Heart right ventricle (tissue), 16 donors: ENCODE data around the gene SLC14A1. TPM values are rescaled to one million over a fixed set of nuclear protein-coding genes. Genes with fewer than 3 reads are reported as not detected.

Experiments used
- ATAC-seq, 8 donors: fragments of 200-7000 bp; cut with Tn5 transposase; one replicate each; pipeline ENCODE4 v1.9.1; 2020; ENCODE audit warnings: mild to moderate bottlenecking in 8 of 8, moderate library complexity in 8 of 8, moderate number of reproducible peaks in 1 of 8
- DNase-seq, 2 donors: peaks; one replicate each; pipeline ENCODE4 v3.0.0-alpha.2; 2020
- H3K27ac ChIP-seq, 10 donors: fragments of 200-600 bp; sonication (generic) in 2 of 10; one replicate each; pipeline versions ENCODE4 v1.5.0 to v1.8.0; 2020 to 2022; ENCODE audit warnings: mild to moderate bottlenecking in 3 of 10
- H3K27me3 ChIP-seq, 7 donors: fragments of 200-600 bp; one replicate each; pipeline ENCODE4 v1.8.0; 2021 to 2022; ENCODE audit warnings: mild to moderate bottlenecking in 2 of 7
- H3K36me3 ChIP-seq, 9 donors: fragments of 200-600 bp; sonication (generic) in 1 of 9; one replicate each; pipeline versions ENCODE4 v1.5.0 to v1.8.0; 2020 to 2022; ENCODE audit warnings: mild to moderate bottlenecking in 2 of 9
- H3K4me1 ChIP-seq, 9 donors: fragments of 200-600 bp; sonication (generic) in 1 of 9; one replicate each; pipeline versions ENCODE4 v1.5.0 to v1.8.0; 2020 to 2022; ENCODE audit warnings: mild to moderate bottlenecking in 4 of 9
- H3K4me3 ChIP-seq, 10 donors: fragments of 200-600 bp; sonication (generic) in 2 of 10; one replicate each; pipeline versions ENCODE4 v1.5.0 to v1.8.0; 2020 to 2022; ENCODE audit warnings: mild to moderate bottlenecking in 7 of 10, moderate library complexity in 2 of 10
- H3K9me3 ChIP-seq, 11 donors: fragments of 200-600 bp in 10 of 11; sonication (generic) in 2 of 11; one replicate each; pipeline versions ENCODE4 v1.5.0 to v1.8.0; 2013 to 2022; ENCODE audit warnings: mild to moderate bottlenecking in 2 of 11, control low read depth in 1 of 11, moderate library complexity in 1 of 11
- WGBS, 2 donors: extraction: QIAGEN DNeasy Blood & Tissue Kit; methylation state at CpG; one replicate each; pipeline ENCODE4 v1.1.7; 2013; ENCODE audit warnings: inconsistent platforms in 1 of 2; 5-methylcytosine and 5-hydroxymethylcytosine counted together
- intact Hi-C, 10 donors: fragments of 100-400 bp; cut with DNase I; formaldehyde crosslinking; loops; one replicate each; pipeline versions ENCODE4 v1.11.1 to v1.14.2; 2022
- polyA plus RNA-seq, 2 donors: library from polyadenylated mRNA; stranded (reverse); fragments of 200-250 nt; gene quantifications; one replicate each; pipeline ENCODE4 v1.2.3, GENCODE V29; 2013
- total RNA-seq, 10 donors: library from RNA; stranded (reverse); fragmentation: NEBNext Ultra II Directional in 3 of 10; extraction: Animal tissue kit (Norgen Biotek cat#: 25700) in 3 of 10; gene quantifications; one replicate each; pipeline versions ENCODE4 v1.2.1 to v1.2.4, GENCODE V29; 2021 to 2023
- TF ChIP-seq, protein P1 (sequence below), 9 donors: fragments of 200-600 bp; sonication (generic) in 2 of 9; IDR thresholded peaks; one replicate each; pipeline versions ENCODE4 v1.5.0 to v1.8.0; 2021 to 2022; ENCODE audit warnings: antibody characterized with exemption in 9 of 9, mild to moderate bottlenecking in 5 of 9, moderate library complexity in 1 of 9
- donor health status: Arrhythmogenic right ventricular cardiomyopathy.
- donor health status: ischemic (EF 13 %, LVEDD 7.1; RV severe dilation, severe dysfunction).
- donor health status: healthy with polysubstance abuse.
- donor health status: DM: no; HTN: yes; CAD: no.
- donor health status: DM: no; HTN: no; CAD: no.
- donor health status: ischemic (EF 25% LVEDD 6.9; RV normal size, moderate dysfunction).
- donor health status: ischemic (EF 25% LVEDD 5.7; RV mildly dilated, moderate dysfunction).
- donor health status: healthy.
- donor health status: DM: yes; HTN: yes; CAD: no.
- donor health status: Ischemic cardiomyopathy.
- donor health status: ischemic (EF 35%, LVEDD 5.7; RV mildly dilated, moderate dysfunction).
- donor health status: nonischemic (EF 11% LVEDD 7.7; RV severe dilation, severe dysfunction).
- donor health status: DM: yes; HTN: yes; CAD: no.
- donor health status: PGD.
- donor health status: ischemic (EF 29% LVEDD 5.4; RV normal size, mild dysfunction).
- donor health status: nonischemic (EF 23%, LVEDD 6.1; RV moderate dilation, normal function).

Gene SLC14A1
- total and polyA plus RNA-seq, 12 donors = 5.6 to 29.7 (median 12.7) TPM

DNA sequence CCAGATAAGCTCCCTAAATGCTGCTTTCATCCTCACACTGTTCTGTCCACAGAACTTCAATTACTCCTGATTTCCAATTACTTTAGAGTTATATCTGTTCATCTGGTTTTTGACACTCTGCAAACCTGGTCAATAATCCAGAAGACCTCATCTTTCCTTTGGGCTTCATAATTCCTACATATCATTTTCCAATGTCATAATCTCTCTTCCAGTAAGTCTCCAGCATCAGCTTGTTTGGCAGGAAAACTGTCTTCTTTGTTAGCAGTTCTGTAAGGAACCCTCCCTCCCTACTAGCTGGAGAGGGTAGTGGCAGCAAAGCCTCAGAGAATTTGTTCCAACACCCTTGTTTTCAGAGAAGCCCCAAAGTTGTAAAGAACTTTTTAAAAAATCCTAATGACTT lies 11.9 kb upstream of the SLC14A1 start:
- Histone ChIP-seq H3K4me1 (no peaks in the 10 kb centered on the region), H3K27ac (no peak overlapping the region), H3K9me3 (peaks cover 0 to 21% (median 11%) of the 10 kb centered on the region in 11 donors), H3K4me3 (no peak overlapping the region), H3K36me3 (no peaks in the 10 kb centered on the region), H3K27me3 (no peaks in the 10 kb centered on the region)
- intact Hi-C loops = loop anchor here in 1 of 10 donors (10.0 kb wide), 1 partner anchor 143 kb away; no protein-coding TSS in a partner anchor
- DNase-seq (no peak), ATAC-seq (no peak)
- TF ChIP-seq, protein P1, sequence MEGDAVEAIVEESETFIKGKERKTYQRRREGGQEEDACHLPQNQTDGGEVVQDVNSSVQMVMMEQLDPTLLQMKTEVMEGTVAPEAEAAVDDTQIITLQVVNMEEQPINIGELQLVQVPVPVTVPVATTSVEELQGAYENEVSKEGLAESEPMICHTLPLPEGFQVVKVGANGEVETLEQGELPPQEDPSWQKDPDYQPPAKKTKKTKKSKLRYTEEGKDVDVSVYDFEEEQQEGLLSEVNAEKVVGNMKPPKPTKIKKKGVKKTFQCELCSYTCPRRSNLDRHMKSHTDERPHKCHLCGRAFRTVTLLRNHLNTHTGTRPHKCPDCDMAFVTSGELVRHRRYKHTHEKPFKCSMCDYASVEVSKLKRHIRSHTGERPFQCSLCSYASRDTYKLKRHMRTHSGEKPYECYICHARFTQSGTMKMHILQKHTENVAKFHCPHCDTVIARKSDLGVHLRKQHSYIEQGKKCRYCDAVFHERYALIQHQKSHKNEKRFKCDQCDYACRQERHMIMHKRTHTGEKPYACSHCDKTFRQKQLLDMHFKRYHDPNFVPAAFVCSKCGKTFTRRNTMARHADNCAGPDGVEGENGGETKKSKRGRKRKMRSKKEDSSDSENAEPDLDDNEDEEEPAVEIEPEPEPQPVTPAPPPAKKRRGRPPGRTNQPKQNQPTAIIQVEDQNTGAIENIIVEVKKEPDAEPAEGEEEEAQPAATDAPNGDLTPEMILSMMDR (IDR thresholded peaks at IDR 0.05) = no peak

DNA sequence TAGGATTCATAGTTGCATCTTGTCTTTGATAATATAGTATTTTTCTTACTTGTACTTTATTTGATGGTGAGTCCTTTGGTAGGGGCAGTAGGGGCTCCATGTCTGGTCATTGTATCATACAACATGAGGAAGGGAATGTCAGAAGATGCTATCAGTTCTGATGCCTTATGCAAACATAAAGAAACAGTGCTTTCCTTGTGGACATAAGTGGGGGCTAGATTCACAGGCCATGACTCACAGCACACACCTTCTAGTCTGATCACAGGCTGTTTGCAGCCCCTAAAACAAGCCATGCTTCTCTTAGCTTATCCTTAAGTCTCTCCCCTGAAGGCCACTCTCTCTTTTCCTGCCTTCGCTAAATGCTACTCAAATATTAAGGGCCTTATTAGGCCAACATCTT lies 10.7 kb upstream of the SLC14A1 start:
- 85 to 91% methylated on average over 1 of the region's 1 CpG for WGBS, 2 donors
- no peaks in the 10 kb centered on the region for H3K36me3 ChIP-seq
- ATAC-seq (no peak), DNase-seq (no peak)
- no peak overlapping the region for H3K27ac ChIP-seq
- no peaks in the 10 kb centered on the region for H3K27me3 ChIP-seq
- intact Hi-C loops = loop anchor here in 1 of 10 donors (10.0 kb wide), 1 partner anchor 142 kb away; no protein-coding TSS in a partner anchor
- TF ChIP-seq, protein P1 (IDR thresholded peaks at IDR 0.05) = no peak
- no peaks in the 10 kb centered on the region for H3K4me1 ChIP-seq
- no peak overlapping the region for H3K4me3 ChIP-seq
- H3K9me3 ChIP-seq = peaks cover 0 to 18% (median 8%) of the 10 kb centered on the region in 11 donors

DNA sequence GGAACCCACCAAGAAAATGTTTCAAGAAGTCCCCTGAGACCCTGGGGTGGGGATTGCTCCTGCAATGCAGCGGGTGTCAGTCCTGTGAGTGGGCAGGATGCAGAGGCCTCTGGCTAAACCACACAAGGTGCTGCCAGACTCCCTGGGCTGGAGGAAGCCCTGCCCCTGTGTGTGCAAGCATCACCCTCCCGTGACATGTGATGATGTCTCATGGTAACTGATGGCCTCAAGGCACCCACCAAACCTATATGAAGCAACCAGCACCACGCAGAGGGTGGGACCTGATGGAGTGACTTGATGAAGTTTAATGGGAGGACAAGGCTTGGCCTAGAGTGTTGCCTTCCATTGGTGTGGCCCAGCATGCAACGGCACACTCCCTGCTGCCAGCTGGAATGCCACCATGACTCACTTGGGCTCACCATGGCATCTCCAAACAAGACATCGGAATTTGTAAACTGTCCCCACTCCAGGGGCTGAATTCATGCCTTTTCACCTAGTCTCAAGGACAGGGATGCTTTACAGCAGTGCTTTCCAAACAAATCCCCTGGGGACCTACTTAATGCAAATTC lies 8.7 kb upstream of the SLC14A1 start:
- TF ChIP-seq, protein P1 (IDR thresholded peaks at IDR 0.05) = no peak
- intact Hi-C loops = loop anchor here in 2 of 10 donors (5.0 to 10.0 kb wide), 2 partner anchors 127 to 140 kb away; no protein-coding TSS in a partner anchor
- H3K27me3 ChIP-seq = peaks cover 0 to 3% (median 0%) of the 10 kb centered on the region in 7 donors
- no peak overlapping the region for H3K27ac ChIP-seq
- H3K9me3 ChIP-seq = no peaks in the 10 kb centered on the region
- no peak for ATAC-seq
- no peaks in the 10 kb centered on the region for H3K36me3 ChIP-seq
- H3K4me3 ChIP-seq = no peak overlapping the region
- no peaks in the 10 kb centered on the region for H3K4me1 ChIP-seq
- 94 to 96% methylated on average over 5 of the region's 5 CpGs for WGBS, 2 donors
- no peak for DNase-seq

DNA sequence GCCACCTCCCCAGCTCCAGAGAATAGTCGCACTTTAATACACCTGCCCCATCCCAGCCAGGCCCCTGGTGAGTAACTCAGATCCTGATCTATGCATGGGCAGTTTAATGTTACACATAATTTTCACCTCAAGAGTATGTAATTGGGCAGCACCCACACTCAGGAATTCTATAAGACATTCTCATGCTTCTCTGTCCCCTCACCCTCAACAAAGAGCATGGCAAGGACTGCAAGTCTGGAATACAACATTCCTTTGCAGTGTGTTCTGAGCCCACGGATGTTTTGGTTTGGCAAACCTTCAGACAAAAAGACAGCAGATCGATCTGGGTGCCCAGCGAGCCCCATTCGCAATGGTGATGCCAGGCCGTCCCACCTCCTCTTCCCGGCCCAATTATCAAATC lies 4.9 kb upstream of the SLC14A1 start:
- H3K27me3 ChIP-seq = peaks cover 0 to 18% (median 4%) of the 10 kb centered on the region in 7 donors
- 92 to 93% methylated on average over 7 of the region's 7 CpGs for WGBS, 2 donors

More for the DNA sequence above, 4.9 kb upstream of the SLC14A1 start:
- no peaks in the 10 kb centered on the region for H3K9me3 ChIP-seq
- TF ChIP-seq, protein P1 (IDR thresholded peaks at IDR 0.05) = no peak
- H3K27ac ChIP-seq = no peak overlapping the region
- DNase-seq (no peak), ATAC-seq (no peak)
- no peaks in the 10 kb centered on the region for H3K36me3 ChIP-seq
- intact Hi-C loops = loop anchor here in 2 of 10 donors (5.0 to 10.0 kb wide), 2 partner anchors 123 to 136 kb away; no protein-coding TSS in a partner anchor
- H3K4me3 ChIP-seq = no peak overlapping the region
- peaks cover 0 to 5% (median 0%) of the 10 kb centered on the region in 9 donors for H3K4me1 ChIP-seq
